HEK293 (cell line): ENCODE measurements around the gene DNAAF5.

ENCODE experiments used
- ZNF274 ChIP-seq, 2 experiments: fragments of 200-500 bp in 1 of 2; fragments of 450-650 bp in 1 of 2; sonication (Bioruptor generic) in 1 of 2; formaldehyde crosslinking in 1 of 2; IDR thresholded peaks; 2 replicates each; pipeline versions ENCODE4 v1.5.1 to v1.6.1; 2014 to 2016; ENCODE audit warnings: borderline replicate concordance in 1 of 2, inconsistent platforms in 1 of 2, low read length in 1 of 2, missing biosample characterization in 1 of 2, missing genetic modification characterization in 1 of 2
- ZNF670 ChIP-seq: fragments of 450-650 bp; formaldehyde crosslinking; IDR thresholded peaks from 2 replicates; pipeline ENCODE4 v1.5.1; 2016; ENCODE audit warnings: missing biosample characterization, missing genetic modification characterization, low read depth
- TF ChIP-seq, protein P1 (sequence below): fragments of 450-650 bp; formaldehyde crosslinking; IDR thresholded peaks from 2 replicates; pipeline ENCODE4 v1.5.1; 2016; ENCODE audit warnings: missing biosample characterization, missing genetic modification characterization
- TF ChIP-seq, protein P2 (sequence below): fragments of 450-650 bp; formaldehyde crosslinking; IDR thresholded peaks from 2 replicates; pipeline ENCODE4 v1.5.1; 2016; ENCODE audit warnings: missing biosample characterization, missing genetic modification characterization, borderline replicate concordance
- TF ChIP-seq, protein P3 (sequence below): fragments of 450-650 bp; formaldehyde crosslinking; IDR thresholded peaks from 2 replicates; pipeline ENCODE4 v1.5.1; 2016; ENCODE audit warnings: missing biosample characterization, missing genetic modification characterization
- TF ChIP-seq, protein P4 (sequence below): fragments of 450-650 bp; formaldehyde crosslinking; IDR thresholded peaks from 2 replicates; pipeline ENCODE4 v1.5.1; 2016; ENCODE audit warnings: missing biosample characterization, missing genetic modification characterization

DNA sequence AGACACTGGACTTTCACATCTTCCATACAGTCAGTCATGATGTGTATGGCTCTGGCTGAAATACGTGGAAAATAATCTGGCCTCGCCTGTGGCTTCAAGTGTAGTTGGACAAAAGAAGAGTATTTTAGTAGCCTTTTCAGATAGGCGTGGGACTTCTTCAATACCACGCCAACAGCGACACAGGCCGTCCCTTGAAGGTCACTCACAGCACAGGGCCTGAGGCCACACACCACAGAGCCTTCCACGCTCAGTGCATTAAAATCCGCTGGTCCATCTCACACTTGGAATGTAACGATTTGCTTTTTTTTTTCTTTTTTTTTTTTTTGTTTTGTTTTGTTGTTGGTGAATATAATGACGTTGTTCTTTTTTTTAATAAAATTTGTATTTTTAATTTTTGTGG lies 54.0 kb downstream of the DNAAF5 start:
- TF ChIP-seq, protein P1, sequence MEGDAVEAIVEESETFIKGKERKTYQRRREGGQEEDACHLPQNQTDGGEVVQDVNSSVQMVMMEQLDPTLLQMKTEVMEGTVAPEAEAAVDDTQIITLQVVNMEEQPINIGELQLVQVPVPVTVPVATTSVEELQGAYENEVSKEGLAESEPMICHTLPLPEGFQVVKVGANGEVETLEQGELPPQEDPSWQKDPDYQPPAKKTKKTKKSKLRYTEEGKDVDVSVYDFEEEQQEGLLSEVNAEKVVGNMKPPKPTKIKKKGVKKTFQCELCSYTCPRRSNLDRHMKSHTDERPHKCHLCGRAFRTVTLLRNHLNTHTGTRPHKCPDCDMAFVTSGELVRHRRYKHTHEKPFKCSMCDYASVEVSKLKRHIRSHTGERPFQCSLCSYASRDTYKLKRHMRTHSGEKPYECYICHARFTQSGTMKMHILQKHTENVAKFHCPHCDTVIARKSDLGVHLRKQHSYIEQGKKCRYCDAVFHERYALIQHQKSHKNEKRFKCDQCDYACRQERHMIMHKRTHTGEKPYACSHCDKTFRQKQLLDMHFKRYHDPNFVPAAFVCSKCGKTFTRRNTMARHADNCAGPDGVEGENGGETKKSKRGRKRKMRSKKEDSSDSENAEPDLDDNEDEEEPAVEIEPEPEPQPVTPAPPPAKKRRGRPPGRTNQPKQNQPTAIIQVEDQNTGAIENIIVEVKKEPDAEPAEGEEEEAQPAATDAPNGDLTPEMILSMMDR (tag by site-specific recombination) = no peak
- TF ChIP-seq, protein P2, sequence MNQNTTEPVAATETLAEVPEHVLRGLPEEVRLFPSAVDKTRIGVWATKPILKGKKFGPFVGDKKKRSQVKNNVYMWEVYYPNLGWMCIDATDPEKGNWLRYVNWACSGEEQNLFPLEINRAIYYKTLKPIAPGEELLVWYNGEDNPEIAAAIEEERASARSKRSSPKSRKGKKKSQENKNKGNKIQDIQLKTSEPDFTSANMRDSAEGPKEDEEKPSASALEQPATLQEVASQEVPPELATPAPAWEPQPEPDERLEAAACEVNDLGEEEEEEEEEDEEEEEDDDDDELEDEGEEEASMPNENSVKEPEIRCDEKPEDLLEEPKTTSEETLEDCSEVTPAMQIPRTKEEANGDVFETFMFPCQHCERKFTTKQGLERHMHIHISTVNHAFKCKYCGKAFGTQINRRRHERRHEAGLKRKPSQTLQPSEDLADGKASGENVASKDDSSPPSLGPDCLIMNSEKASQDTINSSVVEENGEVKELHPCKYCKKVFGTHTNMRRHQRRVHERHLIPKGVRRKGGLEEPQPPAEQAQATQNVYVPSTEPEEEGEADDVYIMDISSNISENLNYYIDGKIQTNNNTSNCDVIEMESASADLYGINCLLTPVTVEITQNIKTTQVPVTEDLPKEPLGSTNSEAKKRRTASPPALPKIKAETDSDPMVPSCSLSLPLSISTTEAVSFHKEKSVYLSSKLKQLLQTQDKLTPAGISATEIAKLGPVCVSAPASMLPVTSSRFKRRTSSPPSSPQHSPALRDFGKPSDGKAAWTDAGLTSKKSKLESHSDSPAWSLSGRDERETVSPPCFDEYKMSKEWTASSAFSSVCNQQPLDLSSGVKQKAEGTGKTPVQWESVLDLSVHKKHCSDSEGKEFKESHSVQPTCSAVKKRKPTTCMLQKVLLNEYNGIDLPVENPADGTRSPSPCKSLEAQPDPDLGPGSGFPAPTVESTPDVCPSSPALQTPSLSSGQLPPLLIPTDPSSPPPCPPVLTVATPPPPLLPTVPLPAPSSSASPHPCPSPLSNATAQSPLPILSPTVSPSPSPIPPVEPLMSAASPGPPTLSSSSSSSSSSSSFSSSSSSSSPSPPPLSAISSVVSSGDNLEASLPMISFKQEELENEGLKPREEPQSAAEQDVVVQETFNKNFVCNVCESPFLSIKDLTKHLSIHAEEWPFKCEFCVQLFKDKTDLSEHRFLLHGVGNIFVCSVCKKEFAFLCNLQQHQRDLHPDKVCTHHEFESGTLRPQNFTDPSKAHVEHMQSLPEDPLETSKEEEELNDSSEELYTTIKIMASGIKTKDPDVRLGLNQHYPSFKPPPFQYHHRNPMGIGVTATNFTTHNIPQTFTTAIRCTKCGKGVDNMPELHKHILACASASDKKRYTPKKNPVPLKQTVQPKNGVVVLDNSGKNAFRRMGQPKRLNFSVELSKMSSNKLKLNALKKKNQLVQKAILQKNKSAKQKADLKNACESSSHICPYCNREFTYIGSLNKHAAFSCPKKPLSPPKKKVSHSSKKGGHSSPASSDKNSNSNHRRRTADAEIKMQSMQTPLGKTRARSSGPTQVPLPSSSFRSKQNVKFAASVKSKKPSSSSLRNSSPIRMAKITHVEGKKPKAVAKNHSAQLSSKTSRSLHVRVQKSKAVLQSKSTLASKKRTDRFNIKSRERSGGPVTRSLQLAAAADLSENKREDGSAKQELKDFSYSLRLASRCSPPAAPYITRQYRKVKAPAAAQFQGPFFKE (tag by site-specific recombination) = no peak
- TF ChIP-seq ZNF274 (IDR thresholded peaks at IDR 0.05; ENCODE audit: low read length) = no peak
- TF ChIP-seq ZNF274 (tag by site-specific recombination; IDR thresholded peaks at IDR 0.05; ENCODE audit: borderline replicate concordance) = no peak
- TF ChIP-seq, protein P3, sequence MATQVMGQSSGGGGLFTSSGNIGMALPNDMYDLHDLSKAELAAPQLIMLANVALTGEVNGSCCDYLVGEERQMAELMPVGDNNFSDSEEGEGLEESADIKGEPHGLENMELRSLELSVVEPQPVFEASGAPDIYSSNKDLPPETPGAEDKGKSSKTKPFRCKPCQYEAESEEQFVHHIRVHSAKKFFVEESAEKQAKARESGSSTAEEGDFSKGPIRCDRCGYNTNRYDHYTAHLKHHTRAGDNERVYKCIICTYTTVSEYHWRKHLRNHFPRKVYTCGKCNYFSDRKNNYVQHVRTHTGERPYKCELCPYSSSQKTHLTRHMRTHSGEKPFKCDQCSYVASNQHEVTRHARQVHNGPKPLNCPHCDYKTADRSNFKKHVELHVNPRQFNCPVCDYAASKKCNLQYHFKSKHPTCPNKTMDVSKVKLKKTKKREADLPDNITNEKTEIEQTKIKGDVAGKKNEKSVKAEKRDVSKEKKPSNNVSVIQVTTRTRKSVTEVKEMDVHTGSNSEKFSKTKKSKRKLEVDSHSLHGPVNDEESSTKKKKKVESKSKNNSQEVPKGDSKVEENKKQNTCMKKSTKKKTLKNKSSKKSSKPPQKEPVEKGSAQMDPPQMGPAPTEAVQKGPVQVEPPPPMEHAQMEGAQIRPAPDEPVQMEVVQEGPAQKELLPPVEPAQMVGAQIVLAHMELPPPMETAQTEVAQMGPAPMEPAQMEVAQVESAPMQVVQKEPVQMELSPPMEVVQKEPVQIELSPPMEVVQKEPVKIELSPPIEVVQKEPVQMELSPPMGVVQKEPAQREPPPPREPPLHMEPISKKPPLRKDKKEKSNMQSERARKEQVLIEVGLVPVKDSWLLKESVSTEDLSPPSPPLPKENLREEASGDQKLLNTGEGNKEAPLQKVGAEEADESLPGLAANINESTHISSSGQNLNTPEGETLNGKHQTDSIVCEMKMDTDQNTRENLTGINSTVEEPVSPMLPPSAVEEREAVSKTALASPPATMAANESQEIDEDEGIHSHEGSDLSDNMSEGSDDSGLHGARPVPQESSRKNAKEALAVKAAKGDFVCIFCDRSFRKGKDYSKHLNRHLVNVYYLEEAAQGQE (tag by site-specific recombination) = no peak
- TF ChIP-seq, protein P4, sequence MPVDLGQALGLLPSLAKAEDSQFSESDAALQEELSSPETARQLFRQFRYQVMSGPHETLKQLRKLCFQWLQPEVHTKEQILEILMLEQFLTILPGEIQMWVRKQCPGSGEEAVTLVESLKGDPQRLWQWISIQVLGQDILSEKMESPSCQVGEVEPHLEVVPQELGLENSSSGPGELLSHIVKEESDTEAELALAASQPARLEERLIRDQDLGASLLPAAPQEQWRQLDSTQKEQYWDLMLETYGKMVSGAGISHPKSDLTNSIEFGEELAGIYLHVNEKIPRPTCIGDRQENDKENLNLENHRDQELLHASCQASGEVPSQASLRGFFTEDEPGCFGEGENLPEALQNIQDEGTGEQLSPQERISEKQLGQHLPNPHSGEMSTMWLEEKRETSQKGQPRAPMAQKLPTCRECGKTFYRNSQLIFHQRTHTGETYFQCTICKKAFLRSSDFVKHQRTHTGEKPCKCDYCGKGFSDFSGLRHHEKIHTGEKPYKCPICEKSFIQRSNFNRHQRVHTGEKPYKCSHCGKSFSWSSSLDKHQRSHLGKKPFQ (tag by site-specific recombination) = no peak
- TF ChIP-seq ZNF670 = no peak
